Measurements from ENCODE around the gene INSL3.
"Not testable (repeated sequence)": the region's sequence is repeated elsewhere in the genome, so short reads cannot be mapped to it uniquely, and the experiment has no call there.

Gene INSL3

GRCh38 chr19:17812099-17812498 is 9.2 kb downstream of the INSL3 start:
- CTCF ChIA-PET = no interaction called here
- peaks cover 41% of the 10 kb centered on the region for H3K27me3 Mint-ChIP-seq
- no peaks in the 10 kb centered on the region for H3K9me3 Mint-ChIP-seq
- H3K4me1 Mint-ChIP-seq = peaks cover 17% of the 10 kb centered on the region
- H3K36me3 Mint-ChIP-seq = peaks cover 4% of the 10 kb centered on the region
- no peak overlapping the region for H3K27ac Mint-ChIP-seq
- no peak overlapping the region for H3K4me3 Mint-ChIP-seq
- no peak for DNase-seq

- H3K4me1 Mint-ChIP-seq = peaks cover 18% of the 10 kb centered on the region
- CTCF ChIA-PET = no interaction called here
- H3K27ac Mint-ChIP-seq = no peak overlapping the region
- no peak overlapping the region for H3K4me3 Mint-ChIP-seq
- no peaks in the 10 kb centered on the region for H3K9me3 Mint-ChIP-seq
- H3K27me3 Mint-ChIP-seq = peaks cover 41% of the 10 kb centered on the region
- H3K36me3 Mint-ChIP-seq = peaks cover 4% of the 10 kb centered on the region
- no peak for DNase-seq
Measured at GRCh38 chr19:17811681-17812080, 9.6 kb downstream of the INSL3 start.

- DNase-seq = no peak
- no peaks in the 10 kb centered on the region for H3K9me3 Mint-ChIP-seq
- peaks cover 45% of the 10 kb centered on the region for H3K27me3 Mint-ChIP-seq
- no peak overlapping the region for H3K4me3 Mint-ChIP-seq
- H3K4me1 Mint-ChIP-seq = peaks cover 21% of the 10 kb centered on the region
- no peak overlapping the region for H3K27ac Mint-ChIP-seq
- H3K36me3 Mint-ChIP-seq = peaks cover under 1% of the 10 kb centered on the region
- CTCF ChIA-PET = no interaction called here
Measured at GRCh38 chr19:17811103-17811502, 10.2 kb downstream of the INSL3 start.

GRCh38 chr19:17807731-17808316 is 13.5 kb downstream of the INSL3 start:
- peak overlapping the region; percentile 26 for H3K4me3 Mint-ChIP-seq
- CTCF ChIA-PET = no interaction called here

GRCh38 chr19:17806945-17807344 is 14.4 kb downstream of the INSL3 start:
- H3K4me1 Mint-ChIP-seq = peaks cover 59% of the 10 kb centered on the region
- DNase-seq = peak; percentile 41
- no peaks in the 10 kb centered on the region for H3K9me3 Mint-ChIP-seq
- CTCF ChIA-PET = no interaction called here
- no peak overlapping the region for H3K4me3 Mint-ChIP-seq
- H3K27me3 Mint-ChIP-seq = peaks cover 37% of the 10 kb centered on the region
- H3K27ac Mint-ChIP-seq = no peak overlapping the region
- H3K36me3 Mint-ChIP-seq = no peaks in the 10 kb centered on the region

More at GRCh38 chr19:17807731-17808316, 13.5 kb downstream of the INSL3 start:
- Mint-ChIP-seq H3K36me3 (no peaks in the 10 kb centered on the region), H3K27ac (no peak overlapping the region), H3K9me3 (no peaks in the 10 kb centered on the region), H3K27me3 (peaks cover 45% of the 10 kb centered on the region), H3K4me1 (peaks cover 50% of the 10 kb centered on the region)
- DNase-seq = peak; percentile 36

- Mint-ChIP-seq H3K36me3 (no peaks in the 10 kb centered on the region), H3K27ac (no peak overlapping the region), H3K4me1 (peaks cover 59% of the 10 kb centered on the region), H3K9me3 (no peaks in the 10 kb centered on the region), H3K27me3 (peaks cover 34% of the 10 kb centered on the region), H3K4me3 (no peak overlapping the region)
- no peak for DNase-seq
- CTCF ChIA-PET = no interaction called here
Measured at GRCh38 chr19:17805427-17805826, 15.9 kb downstream of the INSL3 start.

GRCh38 chr19:17803264-17803896 is 17.9 kb downstream of the INSL3 start:
- no peaks in the 10 kb centered on the region for H3K36me3 Mint-ChIP-seq
- DNase-seq = peak; percentile 70
- peak overlapping the region; percentile 48 for H3K4me3 Mint-ChIP-seq
- H3K4me1 Mint-ChIP-seq = peaks cover 57% of the 10 kb centered on the region
- H3K27ac Mint-ChIP-seq = peak overlapping the region; percentile 93
- no peaks in the 10 kb centered on the region for H3K9me3 Mint-ChIP-seq
- CTCF ChIA-PET = interaction anchor here (1.1 kb wide), 1 partner anchor 51 kb away, joined by 4 read pairs; no protein-coding TSS in a partner anchor
- H3K27me3 Mint-ChIP-seq = peaks cover 30% of the 10 kb centered on the region

GRCh38 chr19:17802137-17802858 is 19.0 kb downstream of the INSL3 start:
- Mint-ChIP-seq H3K27ac (no peak overlapping the region), H3K36me3 (no peaks in the 10 kb centered on the region), H3K27me3 (peaks cover 21% of the 10 kb centered on the region), H3K4me1 (peaks cover 52% of the 10 kb centered on the region), H3K9me3 (no peaks in the 10 kb centered on the region), H3K4me3 (no peak overlapping the region)
- CTCF ChIA-PET = interaction anchor here (1.1 kb wide), 1 partner anchor 52 kb away, joined by 4 read pairs; no protein-coding TSS in a partner anchor
- no peak for DNase-seq

- not testable (repeated sequence) for H3K27ac Mint-ChIP-seq, H3K36me3 Mint-ChIP-seq, H3K9me3 Mint-ChIP-seq, DNase-seq, H3K4me3 Mint-ChIP-seq
- Mint-ChIP-seq H3K4me1 (peaks cover 53% of the 10 kb centered on the region), H3K27me3 (peaks cover 49% of the 10 kb centered on the region)
- CTCF ChIA-PET = interaction anchor here (1.1 kb wide), 1 partner anchor 15 kb away, joined by 3 read pairs; no protein-coding TSS in a partner anchor
Measured at GRCh38 chr19:17798599-17798998, 22.7 kb downstream of the INSL3 start.

- DNase-seq = no peak
- H3K27me3 Mint-ChIP-seq = peaks cover 53% of the 10 kb centered on the region
- H3K27ac Mint-ChIP-seq = no peak overlapping the region
- H3K4me3 Mint-ChIP-seq = no peak overlapping the region
- CTCF ChIA-PET = interaction anchor here (0.9 to 1.1 kb wide), 2 partner anchors 53 to 57 kb away, joined by 3 read pairs; no protein-coding TSS in a partner anchor
- H3K9me3 Mint-ChIP-seq = no peaks in the 10 kb centered on the region
- peaks cover 48% of the 10 kb centered on the region for H3K4me1 Mint-ChIP-seq
- H3K36me3 Mint-ChIP-seq = no peaks in the 10 kb centered on the region
Measured at GRCh38 chr19:17797424-17798201, 23.7 kb downstream of the INSL3 start.

- CTCF ChIA-PET = interaction anchor here (0.9 to 1.1 kb wide), 2 partner anchors 54 to 57 kb away, joined by 3 read pairs; no protein-coding TSS in a partner anchor
- Mint-ChIP-seq H3K27ac (no peak overlapping the region), H3K9me3 (no peaks in the 10 kb centered on the region), H3K36me3 (no peaks in the 10 kb centered on the region), H3K4me3 (no peak overlapping the region), H3K4me1 (peaks cover 44% of the 10 kb centered on the region), H3K27me3 (peaks cover 53% of the 10 kb centered on the region)
- no peak for DNase-seq
Measured at GRCh38 chr19:17796838-17797423, 24.4 kb downstream of the INSL3 start.

GRCh38 chr19:17796013-17796837 is 25.1 kb downstream of the INSL3 start:
- Mint-ChIP-seq H3K36me3 (no peaks in the 10 kb centered on the region), H3K27me3 (peaks cover 50% of the 10 kb centered on the region), H3K27ac (no peak overlapping the region), H3K4me1 (peaks cover 51% of the 10 kb centered on the region), H3K4me3 (no peak overlapping the region), H3K9me3 (no peaks in the 10 kb centered on the region)
- no peak for DNase-seq
- CTCF ChIA-PET = interaction anchor here (1.1 kb wide), 1 partner anchor 58 kb away, joined by 3 read pairs; no protein-coding TSS in a partner anchor

- Mint-ChIP-seq H3K27ac (no peak overlapping the region), H3K4me3 (no peak overlapping the region), H3K27me3 (peaks cover 48% of the 10 kb centered on the region), H3K9me3 (no peaks in the 10 kb centered on the region), H3K36me3 (no peaks in the 10 kb centered on the region), H3K4me1 (peaks cover 57% of the 10 kb centered on the region)
- CTCF ChIA-PET = interaction anchor here (0.6 to 0.9 kb wide), 2 partner anchors 11 to 60 kb away, joined by 3 to 4 read pairs; no protein-coding TSS in a partner anchor
- no peak for DNase-seq
Measured at GRCh38 chr19:17795495-17795856, 25.8 kb downstream of the INSL3 start.

Data from activated naive CD4-positive, alpha-beta T cell treated with anti-CD3 and anti-CD28 coated beads, Interleukin-2, amount 10 ng/mL, durations not matched to agents 7 days and 5 days (primary cell).